GM12875 (cell line): ENCODE results near the gene TMEM158.

ENCODE experiments used
- H3K4me3 ChIP-seq: one replicate; pipeline ENCODE4 v1.5.1; 2011; ENCODE audit warnings: low read depth, low read length, control low read depth
- TF ChIP-seq, protein P1 (sequence below): IDR thresholded peaks from 2 replicates; pipeline ENCODE4 v1.5.1; 2011; ENCODE audit warnings: low read depth, mild to moderate bottlenecking, control low read depth, inconsistent platforms, low read length, moderate library complexity, borderline replicate concordance; ENCODE audit not compliant: insufficient read depth

Gene TMEM158

DNA sequence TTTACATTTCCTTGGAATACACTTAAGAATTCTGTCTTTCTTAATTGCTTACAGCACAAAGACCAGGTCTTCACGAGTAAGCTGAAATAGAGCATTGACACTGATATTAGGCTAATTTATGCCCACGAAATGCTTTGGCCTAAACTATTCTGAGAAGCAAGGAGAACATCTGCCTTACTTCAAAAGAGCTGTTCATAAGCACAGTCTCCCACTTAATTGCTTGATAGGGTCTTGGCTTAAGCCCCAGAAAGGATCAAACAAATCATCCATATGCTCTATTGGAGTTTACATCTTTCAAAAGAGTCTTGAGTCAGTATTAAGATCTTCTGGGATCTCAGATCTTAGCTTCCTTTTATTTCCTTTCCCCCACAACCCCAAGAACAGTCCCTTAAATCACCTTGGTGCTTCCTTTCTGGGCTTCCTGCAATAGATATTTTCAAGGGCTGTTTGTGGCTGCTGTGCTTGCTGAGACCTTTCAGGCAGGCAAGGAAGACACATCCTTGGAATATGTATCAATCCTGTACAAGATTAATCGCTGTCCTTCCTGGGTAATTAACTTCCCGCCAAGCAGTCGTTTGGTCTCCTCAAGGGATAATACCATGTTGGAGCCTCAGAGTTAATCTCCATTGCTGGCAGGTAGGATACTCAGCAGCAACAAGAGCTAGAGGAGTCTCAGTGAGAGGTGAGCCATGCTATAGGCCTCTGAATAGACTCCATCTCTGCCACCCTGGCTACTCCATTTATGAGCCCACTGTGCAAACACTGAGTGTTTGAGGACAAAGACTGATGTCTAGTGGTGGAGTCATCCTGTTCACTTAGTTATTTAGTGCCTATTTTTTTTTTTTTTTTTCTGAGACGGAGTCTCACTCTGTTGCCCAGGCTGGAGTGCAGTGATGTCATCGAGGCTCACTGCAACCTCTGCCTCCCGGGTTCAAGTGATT, 37.1 kb downstream of the TMEM158 start:
- TF ChIP-seq, protein P1, sequence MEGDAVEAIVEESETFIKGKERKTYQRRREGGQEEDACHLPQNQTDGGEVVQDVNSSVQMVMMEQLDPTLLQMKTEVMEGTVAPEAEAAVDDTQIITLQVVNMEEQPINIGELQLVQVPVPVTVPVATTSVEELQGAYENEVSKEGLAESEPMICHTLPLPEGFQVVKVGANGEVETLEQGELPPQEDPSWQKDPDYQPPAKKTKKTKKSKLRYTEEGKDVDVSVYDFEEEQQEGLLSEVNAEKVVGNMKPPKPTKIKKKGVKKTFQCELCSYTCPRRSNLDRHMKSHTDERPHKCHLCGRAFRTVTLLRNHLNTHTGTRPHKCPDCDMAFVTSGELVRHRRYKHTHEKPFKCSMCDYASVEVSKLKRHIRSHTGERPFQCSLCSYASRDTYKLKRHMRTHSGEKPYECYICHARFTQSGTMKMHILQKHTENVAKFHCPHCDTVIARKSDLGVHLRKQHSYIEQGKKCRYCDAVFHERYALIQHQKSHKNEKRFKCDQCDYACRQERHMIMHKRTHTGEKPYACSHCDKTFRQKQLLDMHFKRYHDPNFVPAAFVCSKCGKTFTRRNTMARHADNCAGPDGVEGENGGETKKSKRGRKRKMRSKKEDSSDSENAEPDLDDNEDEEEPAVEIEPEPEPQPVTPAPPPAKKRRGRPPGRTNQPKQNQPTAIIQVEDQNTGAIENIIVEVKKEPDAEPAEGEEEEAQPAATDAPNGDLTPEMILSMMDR, result no peak
- no peak overlapping the region for H3K4me3 ChIP-seq

DNA sequence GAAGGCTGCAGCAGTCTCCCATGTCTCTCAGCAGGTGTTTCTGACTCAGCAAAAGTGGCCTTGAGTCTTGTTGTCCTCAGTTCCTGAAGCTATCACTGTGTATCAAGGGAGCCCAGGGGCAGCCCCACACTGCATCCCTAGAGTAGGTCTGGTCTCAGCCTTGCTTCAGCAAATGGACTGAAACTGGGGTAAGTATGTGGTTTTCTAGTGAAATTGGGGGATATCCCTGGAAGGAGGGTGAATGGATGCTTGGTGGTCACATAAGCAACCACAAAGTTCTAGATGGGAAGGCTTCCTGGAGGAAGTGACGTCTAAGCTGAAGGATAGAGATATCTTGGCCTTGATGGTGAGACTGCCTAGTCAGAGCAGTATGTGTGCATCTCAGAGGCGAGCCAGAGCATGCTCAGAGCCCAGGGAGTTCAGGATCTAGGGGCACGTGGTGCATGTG, 38.4 kb downstream of the TMEM158 start:
- TF ChIP-seq, protein P1, result no peak
- H3K4me3 ChIP-seq, result no peak overlapping the region

DNA sequence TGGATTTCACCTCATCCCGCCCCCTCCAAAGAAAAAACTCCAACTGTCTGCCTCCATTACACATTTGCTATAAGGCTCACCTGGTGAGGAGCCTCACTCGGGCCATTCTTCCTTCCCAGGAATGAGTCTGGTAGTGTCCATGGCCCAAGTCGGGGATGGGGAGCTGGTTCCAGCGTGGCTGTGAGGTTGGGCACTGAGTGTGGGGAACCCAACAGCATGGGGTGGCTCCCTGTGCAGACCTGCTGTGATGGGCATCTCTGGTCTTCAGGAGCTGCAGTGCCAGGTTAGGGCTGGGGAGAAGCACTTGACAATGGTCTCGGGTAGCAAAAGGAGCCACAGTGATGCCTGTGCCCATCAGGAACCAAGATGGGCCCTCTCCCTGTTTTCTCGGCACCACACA, 39.2 kb downstream of the TMEM158 start:
- no peak overlapping the region for H3K4me3 ChIP-seq
- TF ChIP-seq, protein P1, result no peak

DNA sequence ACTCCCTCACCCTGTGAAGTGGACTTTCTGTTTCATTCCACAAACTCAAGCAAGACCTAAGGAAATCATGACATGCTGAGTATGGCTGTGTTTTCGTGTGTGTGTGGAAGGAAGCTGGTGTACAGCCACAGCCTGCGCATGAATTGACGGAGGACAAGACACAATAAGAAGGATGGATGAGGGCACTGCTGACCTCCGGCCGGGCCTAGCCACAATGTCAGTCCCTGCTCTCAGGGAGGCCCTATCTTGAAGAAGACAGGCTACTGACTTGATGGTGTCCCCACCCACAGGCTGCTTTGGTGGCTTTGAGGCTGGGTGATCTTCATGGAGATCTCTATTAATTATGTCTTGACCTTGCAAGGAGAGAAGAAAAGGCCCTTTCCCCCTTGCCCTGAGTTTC, 40.6 kb downstream of the TMEM158 start:
- TF ChIP-seq, protein P1, result no peak
- H3K4me3 ChIP-seq, result no peak overlapping the region

DNA sequence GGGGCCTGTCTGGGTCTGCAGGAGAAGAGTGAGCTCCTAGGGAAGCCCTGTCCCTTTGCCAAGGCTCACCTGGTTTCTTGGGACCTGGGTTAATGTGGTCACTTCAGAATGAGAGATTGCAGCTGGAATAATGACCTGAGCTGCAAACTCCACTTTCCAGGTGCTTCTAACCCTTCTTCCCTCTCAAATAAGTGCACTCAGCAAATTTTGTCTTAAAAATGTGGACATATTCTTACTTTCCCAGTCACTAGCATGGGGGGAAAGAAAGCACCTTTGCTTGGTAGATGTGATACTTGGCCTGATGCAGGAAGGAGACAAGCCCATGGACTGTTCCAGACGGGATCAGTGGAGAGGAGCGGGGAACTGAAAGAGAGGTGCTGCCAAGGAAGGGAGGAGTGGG, 41.0 kb downstream of the TMEM158 start:
- TF ChIP-seq, protein P1, result no peak
- H3K4me3 ChIP-seq, result no peak overlapping the region

DNA sequence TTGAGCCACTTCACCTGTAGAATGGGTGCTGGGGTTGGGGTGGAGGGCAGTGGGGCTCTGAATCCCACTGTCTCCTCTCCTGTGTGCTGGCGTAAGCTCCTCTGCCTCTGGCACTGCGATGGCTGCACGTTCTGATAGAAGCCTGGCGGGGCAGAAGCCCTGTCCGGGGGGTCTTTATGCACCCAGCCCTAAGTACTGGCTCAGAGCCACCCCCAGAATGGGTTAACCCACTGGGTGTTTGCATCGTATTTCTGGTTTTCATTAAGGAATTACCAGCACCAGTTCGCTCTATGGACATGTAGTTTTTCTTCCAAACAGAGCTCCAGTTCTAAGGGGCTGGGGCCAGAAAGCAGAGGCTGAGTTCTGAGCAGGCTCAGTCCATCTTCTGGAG, 42.2 kb downstream of the TMEM158 start:
- no peak overlapping the region for H3K4me3 ChIP-seq
- TF ChIP-seq, protein P1, result no peak
